HUES48 (cell line): ENCODE data around the gene RBM19.
A peak's percentile ranks its signal among the peaks of the same experiment; 100 is the strongest.

Experiments
- H3K27ac ChIP-seq: one replicate; pipeline ENCODE4 v1.7.0; 2013; ENCODE audit warnings: low read depth, low read length, inconsistent platforms
- H3K27me3 ChIP-seq: 2 replicates; pipeline ENCODE4 v1.6.1; 2013; ENCODE audit warnings: mild to moderate bottlenecking, low read length; ENCODE audit not compliant: control insufficient read depth, insufficient read depth
- H3K36me3 ChIP-seq: 2 replicates; pipeline ENCODE4 v1.6.1; 2013; ENCODE audit warnings: low read length; ENCODE audit not compliant: control insufficient read depth, insufficient read depth
- H3K4me1 ChIP-seq: 2 replicates; pipeline ENCODE4 v1.6.1; 2013; ENCODE audit warnings: mild to moderate bottlenecking, low read length; ENCODE audit not compliant: control insufficient read depth, insufficient read depth
- H3K4me3 ChIP-seq: 2 replicates; pipeline ENCODE4 v1.5.1; 2013; ENCODE audit warnings: mild to moderate bottlenecking, low read depth, low read length
- H3K9ac ChIP-seq: 2 replicates; pipeline ENCODE4 v1.6.1; 2013; ENCODE audit warnings: mild to moderate bottlenecking, low read depth, low read length, moderate library complexity
- H3K9me3 ChIP-seq: 2 replicates; pipeline ENCODE4 v1.6.1; 2013; ENCODE audit warnings: low read length; ENCODE audit not compliant: control insufficient read depth, insufficient read depth

Gene RBM19

GRCh38 chr12:113829212-113829611, 136.9 kb downstream of the RBM19 start:
- H3K27ac ChIP-seq, result no peak overlapping the region
- no peak overlapping the region; the same call in 1 of the 2 replicates for H3K9ac ChIP-seq
- no peaks in the 10 kb centered on the region for H3K9me3 ChIP-seq
- H3K4me1 ChIP-seq, result no peaks in the 10 kb centered on the region
- no peak overlapping the region for H3K4me3 ChIP-seq
- H3K36me3 ChIP-seq, result no peaks in the 10 kb centered on the region
- H3K27me3 ChIP-seq, result no peaks in the 10 kb centered on the region

GRCh38 chr12:113827539-113828114, 138.5 kb downstream of the RBM19 start:
- no peak overlapping the region for H3K4me3 ChIP-seq
- H3K27me3 ChIP-seq, result no peaks in the 10 kb centered on the region
- no peaks in the 10 kb centered on the region for H3K4me1 ChIP-seq
- H3K9me3 ChIP-seq, result no peaks in the 10 kb centered on the region
- H3K36me3 ChIP-seq, result no peaks in the 10 kb centered on the region
- H3K27ac ChIP-seq, result no peak overlapping the region
- no peak overlapping the region for H3K9ac ChIP-seq

GRCh38 chr12:113826805-113827538, 139.2 kb downstream of the RBM19 start:
- Histone ChIP-seq H3K27ac (no peak overlapping the region), H3K27me3 (no peaks in the 10 kb centered on the region), H3K4me1 (no peaks in the 10 kb centered on the region), H3K9me3 (no peaks in the 10 kb centered on the region), H3K36me3 (no peaks in the 10 kb centered on the region), H3K4me3 (no peak overlapping the region), H3K9ac (no peak overlapping the region)

GRCh38 chr12:113825705-113826104, 140.4 kb downstream of the RBM19 start:
- Histone ChIP-seq H3K9me3 (no peaks in the 10 kb centered on the region), H3K4me3 (no peak overlapping the region), H3K27me3 (no peaks in the 10 kb centered on the region), H3K36me3 (peaks cover 3% of the 10 kb centered on the region; the same call in 1 of the 2 replicates), H3K27ac (no peak overlapping the region), H3K4me1 (no peaks in the 10 kb centered on the region), H3K9ac (no peak overlapping the region)

DNA sequence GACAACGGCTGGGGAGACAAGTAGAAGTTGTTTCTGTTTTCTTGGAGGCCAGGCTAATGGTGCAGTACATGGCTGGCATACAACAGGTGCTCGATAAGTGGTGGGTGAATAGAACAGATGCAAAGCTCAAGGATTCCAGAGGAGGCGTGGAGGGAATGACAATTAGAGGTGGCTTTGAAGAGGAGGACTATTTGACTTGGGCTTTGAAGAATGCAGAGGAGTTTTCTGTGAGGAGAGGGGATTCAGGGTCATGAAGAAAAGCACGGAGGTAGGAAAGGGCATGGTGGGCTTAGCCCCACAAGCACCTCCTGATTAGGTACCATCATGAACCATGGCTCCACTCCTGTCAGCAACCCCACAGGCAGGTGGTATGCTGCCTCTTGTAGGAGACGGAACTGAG, 142.3 kb downstream of the RBM19 start:
- peaks cover 4% of the 10 kb centered on the region; the same call in 1 of the 2 replicates for H3K36me3 ChIP-seq
- no peak overlapping the region for H3K9ac ChIP-seq
- no peak overlapping the region for H3K4me3 ChIP-seq
- no peak overlapping the region for H3K27ac ChIP-seq
- no peaks in the 10 kb centered on the region for H3K27me3 ChIP-seq
- H3K4me1 ChIP-seq, result 0 out of 2 replicates have a peak, but pooled peaks cover 5% of the 10 kb centered on the region
- H3K9me3 ChIP-seq, result no peaks in the 10 kb centered on the region

DNA sequence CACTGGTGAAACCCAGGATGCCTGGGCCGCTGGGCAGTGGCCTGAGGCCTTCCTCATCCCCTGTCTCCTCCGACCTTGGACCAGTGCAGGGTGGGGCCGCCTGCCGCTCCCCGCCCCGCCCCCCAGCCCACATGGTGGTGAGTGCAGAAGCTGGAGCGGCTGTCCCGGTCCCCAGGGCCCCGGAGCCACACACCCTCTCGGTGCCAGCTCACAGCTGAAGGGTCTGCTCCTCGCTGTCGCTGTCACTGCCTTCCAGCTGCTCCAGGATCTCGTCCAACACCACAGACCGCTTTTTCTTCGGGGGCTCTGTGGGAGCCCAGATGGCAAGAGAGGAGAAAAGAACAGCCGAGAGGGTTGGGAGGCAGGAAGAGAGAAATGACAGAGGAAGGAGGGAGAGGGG, 143.1 kb downstream of the RBM19 start:
- Histone ChIP-seq H3K9ac (no peak overlapping the region), H3K36me3 (peaks cover 4% of the 10 kb centered on the region; the same call in 1 of the 2 replicates), H3K27ac (no peak overlapping the region), H3K4me3 (no peak overlapping the region), H3K4me1 (0 out of 2 replicates have a peak, but pooled peaks cover 5% of the 10 kb centered on the region), H3K9me3 (no peaks in the 10 kb centered on the region), H3K27me3 (no peaks in the 10 kb centered on the region)

DNA sequence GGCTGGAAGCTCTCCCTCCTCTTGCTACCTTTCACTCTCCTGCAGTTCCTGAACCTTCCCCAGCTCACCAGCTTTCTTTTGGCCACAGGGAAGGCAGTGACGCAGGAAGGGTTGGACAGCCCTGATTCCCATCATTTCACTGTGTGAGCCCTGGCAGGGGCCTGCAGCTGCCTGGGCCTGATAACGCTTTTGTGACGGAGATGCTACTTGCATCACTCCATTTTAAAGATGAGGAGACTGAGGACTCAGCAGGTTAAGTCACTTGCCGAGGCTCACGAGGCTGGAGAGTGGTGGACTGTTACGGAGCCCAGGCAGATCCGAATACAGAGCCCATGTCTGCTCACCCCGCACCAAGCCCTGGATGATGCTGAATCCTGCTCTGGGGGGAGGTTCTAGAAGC, 145.3 kb downstream of the RBM19 start:
- Histone ChIP-seq H3K9ac (no peak overlapping the region), H3K9me3 (no peaks in the 10 kb centered on the region), H3K27me3 (no peaks in the 10 kb centered on the region), H3K4me1 (0 out of 2 replicates have a peak, but pooled peaks cover 5% of the 10 kb centered on the region), H3K27ac (no peak overlapping the region), H3K36me3 (peaks cover 4% of the 10 kb centered on the region; the same call in 1 of the 2 replicates), H3K4me3 (no peak overlapping the region)

- Histone ChIP-seq H3K4me3 (no peak overlapping the region), H3K9me3 (no peaks in the 10 kb centered on the region), H3K27me3 (no peaks in the 10 kb centered on the region), H3K36me3 (peaks cover 4% of the 10 kb centered on the region; the same call in 1 of the 2 replicates), H3K4me1 (0 out of 2 replicates have a peak, but pooled peaks cover 5% of the 10 kb centered on the region), H3K27ac (no peak overlapping the region), H3K9ac (no peak overlapping the region)
These were observed 145.8 kb downstream of the RBM19 start for GRCh38 chr12:113820309-113820708.

DNA sequence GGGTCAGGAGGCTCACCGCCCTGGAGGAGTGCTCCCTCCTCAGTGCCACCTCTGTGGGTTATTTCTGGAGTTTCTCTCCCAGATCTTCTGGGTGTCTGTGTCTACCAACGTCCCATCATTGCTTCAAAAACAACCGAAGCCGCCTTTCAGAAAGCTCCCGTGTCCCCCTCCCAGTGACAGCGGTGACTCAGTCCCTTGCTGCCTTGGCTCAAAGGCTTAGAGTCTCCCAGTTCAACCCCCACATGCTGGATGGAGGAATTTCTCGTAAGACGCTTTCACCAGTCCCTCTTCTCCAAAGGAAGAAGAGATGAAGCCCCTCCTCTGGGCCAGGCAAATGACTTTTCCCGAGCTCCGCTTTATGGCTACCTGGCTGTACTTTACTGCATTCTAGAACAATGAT, 146.6 kb downstream of the RBM19 start:
- Histone ChIP-seq H3K27ac (peak overlapping the region; percentile 39), H3K9me3 (no peaks in the 10 kb centered on the region), H3K4me3 (no peak overlapping the region), H3K9ac (no peak overlapping the region), H3K27me3 (no peaks in the 10 kb centered on the region), H3K4me1 (0 out of 2 replicates have a peak, but pooled peaks cover 5% of the 10 kb centered on the region), H3K36me3 (peaks cover 4% of the 10 kb centered on the region; the same call in 1 of the 2 replicates)

DNA sequence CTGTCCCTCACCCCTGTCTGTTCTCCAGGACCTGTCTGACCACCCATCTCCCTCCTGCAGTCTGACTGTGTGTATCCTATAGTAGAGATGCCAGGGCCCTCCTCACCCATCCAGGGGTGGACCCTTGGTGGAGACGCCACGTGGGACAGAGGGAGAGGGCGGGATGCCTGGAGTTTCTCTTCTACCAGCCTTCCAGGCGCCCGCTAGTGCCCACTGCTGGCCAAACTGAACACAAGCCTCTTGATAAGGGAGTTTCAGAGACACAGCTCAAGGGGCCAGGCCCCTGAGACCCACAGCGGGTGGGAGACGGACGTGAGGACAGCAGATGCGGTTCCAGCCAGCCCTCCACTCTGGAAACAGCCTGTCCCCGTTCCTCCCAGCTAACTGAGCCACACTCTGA, 147.3 kb downstream of the RBM19 start:
- H3K4me1 ChIP-seq, result 0 out of 2 replicates have a peak, but pooled peaks cover 5% of the 10 kb centered on the region
- H3K27me3 ChIP-seq, result no peaks in the 10 kb centered on the region
- peaks cover 4% of the 10 kb centered on the region; the same call in 1 of the 2 replicates for H3K36me3 ChIP-seq
- H3K9ac ChIP-seq, result no peak overlapping the region
- H3K27ac ChIP-seq, result no peak overlapping the region
- no peaks in the 10 kb centered on the region for H3K9me3 ChIP-seq
- no peak overlapping the region for H3K4me3 ChIP-seq

- Histone ChIP-seq H3K27ac (no peak overlapping the region), H3K9me3 (no peaks in the 10 kb centered on the region), H3K4me1 (0 out of 2 replicates have a peak, but pooled peaks cover 5% of the 10 kb centered on the region)
These were observed 147.8 kb downstream of the RBM19 start for GRCh38 chr12:113818283-113818682.

More at GRCh38 chr12:113818283-113818682, 147.8 kb downstream of the RBM19 start:
- Histone ChIP-seq H3K9ac (no peak overlapping the region), H3K4me3 (no peak overlapping the region), H3K36me3 (peaks cover 4% of the 10 kb centered on the region; the same call in 1 of the 2 replicates), H3K27me3 (no peaks in the 10 kb centered on the region)
